Iris pigment epithelial cell (primary cell): ENCODE results near the gene BTBD10.

ENCODE experiments used
- DNase-seq: peaks from one replicate; pipeline ENCODE4 v3.0.0-alpha.2; 2011; ENCODE audit warnings: low read depth

The BTBD10 gene

DNA sequence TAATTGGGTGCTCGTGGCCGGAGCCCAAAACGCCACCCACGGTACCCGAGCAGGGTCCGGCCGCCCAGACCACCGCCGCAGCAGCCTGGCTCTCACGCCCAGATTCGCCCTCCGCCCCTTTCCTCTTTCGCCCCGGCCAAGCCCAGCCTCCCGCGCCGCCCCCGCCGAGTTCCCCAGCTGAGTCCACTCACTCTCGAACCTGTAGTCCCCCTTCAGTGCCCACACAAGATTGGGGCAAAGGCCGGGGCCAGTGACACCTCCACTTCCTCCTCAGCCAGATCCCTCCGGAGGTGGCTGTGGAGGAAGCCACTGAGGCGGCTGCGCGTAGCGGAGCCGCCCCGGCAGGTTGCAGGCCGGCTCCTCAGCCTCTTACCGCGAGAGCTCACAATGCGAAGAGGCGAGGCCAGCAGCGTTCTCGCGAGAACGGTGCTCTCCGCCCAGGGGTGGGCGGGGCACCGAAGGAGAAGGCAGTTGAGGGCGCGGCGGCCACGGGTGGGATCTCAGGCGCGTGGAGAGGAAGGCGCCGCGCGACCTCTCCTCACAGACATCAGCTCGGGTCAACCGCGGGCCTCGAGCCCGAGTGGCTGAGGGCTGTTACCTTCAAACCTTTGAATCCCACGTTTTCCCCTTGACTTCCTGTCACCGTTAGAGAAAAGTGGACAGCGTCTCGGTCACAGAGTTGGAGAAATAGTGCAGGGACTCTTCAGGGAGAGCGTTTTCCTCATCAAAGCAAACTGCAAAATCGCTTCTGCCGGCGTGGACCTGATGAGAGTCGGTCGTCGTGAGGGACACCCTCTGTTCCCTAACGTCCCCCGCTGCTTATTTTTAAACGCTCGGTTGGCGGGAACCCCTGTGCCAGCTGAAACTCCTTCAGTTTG lies at the start of gene BTBD10:
TSS of gene BTBD10 (minus strand) at position 322 of the 878 bp plus-strand sequence. CDS start 18,098 bp downstream, outside the sequence.
- DNase-seq, result peak; percentile 93

DNA sequence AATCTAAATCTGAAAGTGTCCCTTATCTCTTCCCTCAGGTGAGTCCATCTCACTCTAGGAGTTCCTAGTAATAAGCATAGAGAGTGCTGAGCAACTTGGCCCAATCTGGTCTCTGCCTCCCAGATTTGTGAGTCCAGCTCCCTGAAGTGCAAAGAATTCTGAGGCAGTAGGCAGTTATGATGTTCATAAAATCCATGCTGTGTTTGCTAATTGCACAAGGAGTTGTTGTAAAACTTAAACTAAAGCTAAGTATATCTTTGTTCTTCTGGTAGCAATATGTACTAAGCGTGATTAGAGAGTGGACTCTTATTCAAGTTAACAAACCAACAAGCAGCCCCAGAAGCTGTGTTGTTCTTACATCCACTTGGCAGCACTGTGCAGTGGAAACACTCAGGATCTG lies 40.4 kb upstream of the BTBD10 start:
- DNase-seq, result no peak

DNA sequence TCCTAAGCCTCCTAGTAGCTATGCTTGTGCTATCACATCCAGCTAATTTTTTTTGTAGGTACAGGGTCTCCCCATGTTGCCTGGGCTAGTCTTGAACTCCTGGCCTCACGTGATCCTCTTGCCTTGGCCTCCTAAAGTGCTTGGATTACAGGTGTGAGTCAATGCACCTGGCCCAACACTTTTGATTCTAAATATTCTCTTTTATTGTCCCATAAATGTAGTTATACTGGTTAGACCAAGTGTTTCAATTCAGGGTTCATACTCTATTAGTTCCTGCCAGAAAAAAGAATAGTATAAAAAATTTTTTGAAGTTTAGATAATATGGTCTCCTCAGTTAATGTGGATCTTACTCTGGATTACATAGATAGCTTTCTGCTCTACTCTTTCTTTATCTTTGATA lies 39.5 kb upstream of the BTBD10 start:
- no peak for DNase-seq

DNA sequence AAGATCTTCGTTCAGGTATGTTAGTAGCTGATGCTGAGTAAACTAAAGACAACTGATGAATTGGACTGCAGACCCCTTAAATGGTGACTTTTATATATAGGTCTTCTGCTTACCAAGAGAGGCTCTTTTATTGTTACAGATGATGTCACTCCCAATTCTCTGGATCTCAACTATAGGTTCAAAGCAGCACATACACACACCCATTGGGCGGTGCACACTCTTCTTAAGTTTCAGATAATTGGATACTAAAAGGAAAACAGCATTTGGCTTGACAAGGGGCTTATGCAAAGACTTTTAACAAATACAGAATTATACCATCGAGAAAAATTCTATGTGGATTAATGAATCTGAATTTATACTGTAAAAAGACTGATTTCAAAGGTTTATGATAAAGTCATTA lies 32.9 kb upstream of the BTBD10 start, which contains the start of gene PTH:
TSS of gene PTH (minus strand) at position 69 of the 400 bp plus-strand sequence. CDS start 3,142 bp downstream, outside the sequence.
- DNase-seq, result no peak

DNA sequence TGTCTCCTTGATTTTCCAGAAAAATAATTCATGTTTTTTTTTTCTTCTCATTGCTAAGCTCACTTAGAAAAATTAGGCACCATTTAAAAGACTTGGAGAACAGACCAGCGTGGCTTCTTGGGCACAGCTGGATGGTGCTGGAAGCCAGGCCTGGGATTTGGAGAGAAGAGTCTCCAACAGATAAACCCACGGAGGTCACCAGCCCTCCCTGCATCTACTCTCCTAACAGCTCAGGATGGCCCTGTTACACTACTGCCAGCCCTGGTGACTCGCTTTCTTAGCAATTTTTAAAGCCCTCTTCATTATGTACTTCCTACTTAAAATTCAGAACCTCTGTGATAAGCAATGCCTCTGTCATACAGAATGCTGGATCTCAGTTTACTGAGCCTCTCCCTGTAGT lies 31.0 kb upstream of the BTBD10 start:
- DNase-seq, result no peak

DNA sequence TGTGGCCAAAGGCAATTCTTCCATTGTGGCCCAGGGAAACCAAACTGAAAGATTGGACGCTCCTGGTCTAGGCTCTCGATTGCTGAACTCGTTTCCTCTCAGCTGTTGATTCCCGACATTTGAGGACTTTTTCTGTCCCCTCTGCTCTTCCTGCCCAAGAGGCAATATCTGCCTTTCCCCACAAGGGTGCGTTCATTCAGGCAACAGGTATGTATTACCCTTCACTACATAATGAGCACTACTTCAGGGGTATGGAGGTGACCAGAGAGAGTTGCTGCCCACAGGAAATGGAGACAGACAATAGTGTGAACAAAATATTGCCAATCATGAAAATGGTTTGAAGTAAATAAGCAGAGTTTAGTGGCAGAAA lies 24.6 kb upstream of the BTBD10 start:
- DNase-seq, result peak; percentile 22

DNA sequence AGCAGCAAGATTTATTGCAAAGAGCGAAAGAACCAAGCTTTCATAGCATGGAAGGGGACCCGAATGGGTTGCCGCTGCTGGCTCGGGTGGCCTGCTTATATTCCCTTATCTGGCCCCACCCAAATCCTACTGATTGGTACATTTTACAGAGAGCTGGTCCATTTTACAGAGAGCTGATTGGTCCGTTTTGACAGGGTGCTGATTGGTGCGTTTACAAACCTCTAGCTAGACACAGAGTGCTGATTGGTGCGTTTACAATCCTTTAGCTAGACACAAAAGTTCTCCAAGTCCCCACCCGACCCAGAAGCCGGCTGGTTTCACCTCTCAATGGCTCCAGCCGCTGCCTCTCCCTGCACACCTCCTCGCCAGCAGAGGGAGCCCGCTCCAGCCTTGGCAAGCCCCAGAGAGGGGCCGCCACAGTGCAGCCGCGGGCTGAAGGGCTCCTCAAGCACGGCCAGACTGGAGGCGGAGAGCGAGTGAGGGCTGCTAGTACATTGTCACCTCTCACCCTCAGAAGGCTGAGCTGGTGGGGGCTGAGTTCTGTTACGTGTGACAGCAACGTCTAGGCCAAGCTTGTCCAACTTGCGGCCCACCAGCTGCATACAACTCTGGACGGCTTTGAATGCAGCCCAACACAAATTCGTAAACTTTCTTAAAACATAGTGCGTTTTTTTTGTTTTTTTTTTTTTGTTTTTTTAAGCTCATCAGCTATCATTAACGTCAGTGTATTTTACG lies 24.1 kb upstream of the BTBD10 start:
- peak; percentile 23 for DNase-seq

DNA sequence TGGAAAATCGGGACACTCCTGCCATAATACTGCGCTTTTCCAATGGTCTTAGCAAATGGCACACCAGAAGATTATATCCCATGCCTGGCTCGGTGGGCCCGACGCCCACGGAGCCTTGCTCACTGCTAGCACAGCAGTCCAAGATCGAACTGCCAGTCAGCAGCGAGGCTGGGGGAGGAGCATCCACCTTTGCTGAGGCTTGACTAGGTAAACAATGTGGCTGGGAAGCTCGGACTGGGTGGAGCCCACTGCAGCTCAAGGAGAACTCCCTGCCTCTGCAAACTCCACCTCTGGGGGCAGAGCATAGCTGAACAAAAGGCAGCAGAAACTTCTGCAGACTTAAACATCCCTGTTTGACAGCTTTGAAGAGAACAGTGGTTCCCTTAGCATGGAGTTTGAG lies 17.2 kb upstream of the BTBD10 start:
- no peak for DNase-seq

DNA sequence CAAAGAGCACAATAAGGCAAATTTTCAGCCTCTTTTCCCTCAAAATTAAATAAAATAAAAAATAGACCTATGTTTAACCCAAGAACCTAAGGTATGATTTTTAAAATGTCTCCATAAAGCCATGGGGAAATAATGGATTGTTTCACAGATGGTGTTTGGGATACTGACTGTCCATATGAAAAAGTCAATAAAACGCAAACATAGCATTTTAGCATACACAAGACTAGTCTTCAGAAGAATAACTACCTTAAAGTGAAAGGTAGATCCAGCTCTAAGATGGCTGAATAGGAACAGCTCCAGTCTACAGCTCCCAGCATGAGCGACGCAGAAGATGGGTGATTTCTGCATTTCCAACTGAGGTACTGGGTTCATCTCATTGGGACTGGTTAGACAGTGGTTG lies 16.7 kb upstream of the BTBD10 start:
- no peak for DNase-seq

DNA sequence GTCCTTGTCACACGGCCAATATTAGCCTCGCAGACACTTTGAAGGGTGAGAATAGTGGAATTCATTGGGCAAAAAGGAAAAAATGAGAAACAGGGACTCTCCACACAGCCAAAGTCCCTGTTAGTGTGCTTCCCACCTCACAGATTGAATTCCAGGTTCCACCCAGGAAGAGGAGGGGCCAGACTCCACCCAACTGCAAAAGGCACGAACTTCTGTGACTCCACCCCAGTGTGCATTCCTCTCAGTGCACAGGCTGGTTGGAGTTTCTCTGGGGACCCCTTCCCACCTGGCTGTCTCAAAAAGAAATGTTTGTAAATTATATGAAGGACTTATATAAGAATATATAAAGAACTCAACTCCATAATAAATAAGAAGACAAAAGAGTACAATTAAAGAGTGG lies 12.1 kb upstream of the BTBD10 start:
- DNase-seq, result no peak

DNA sequence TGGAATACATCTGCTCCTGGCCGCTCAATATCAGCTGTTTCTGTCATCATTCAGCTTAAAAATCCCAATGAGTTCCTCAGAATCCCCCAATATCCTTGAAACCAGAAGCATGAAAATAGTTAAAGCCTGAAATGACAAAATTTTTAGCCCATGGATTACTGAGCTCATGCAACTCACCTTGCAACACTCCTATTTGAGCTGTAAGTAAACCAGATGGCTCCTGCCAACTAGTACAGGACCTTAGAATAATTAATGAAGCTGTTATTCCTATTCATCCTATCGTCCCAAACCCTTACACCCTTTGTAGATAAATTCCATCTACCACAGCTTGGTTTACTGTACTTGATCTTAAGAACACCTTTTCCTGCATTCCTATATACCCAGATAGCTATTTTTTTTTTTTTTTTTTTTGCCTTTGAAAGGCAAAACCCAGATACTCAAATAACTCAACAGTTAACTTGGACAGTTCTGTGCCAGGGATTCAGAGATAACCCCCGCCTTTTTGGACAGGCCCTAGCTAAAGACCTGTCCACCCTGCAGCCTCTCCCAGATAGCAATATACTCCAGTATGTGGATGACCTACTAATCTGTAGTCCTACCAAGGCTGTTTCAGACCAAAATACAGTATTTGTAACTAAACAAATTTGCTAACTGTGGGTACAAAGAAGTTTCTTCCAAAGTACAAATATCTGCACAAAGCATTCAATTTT lies 10.1 kb upstream of the BTBD10 start:
- DNase-seq, result no peak

DNA sequence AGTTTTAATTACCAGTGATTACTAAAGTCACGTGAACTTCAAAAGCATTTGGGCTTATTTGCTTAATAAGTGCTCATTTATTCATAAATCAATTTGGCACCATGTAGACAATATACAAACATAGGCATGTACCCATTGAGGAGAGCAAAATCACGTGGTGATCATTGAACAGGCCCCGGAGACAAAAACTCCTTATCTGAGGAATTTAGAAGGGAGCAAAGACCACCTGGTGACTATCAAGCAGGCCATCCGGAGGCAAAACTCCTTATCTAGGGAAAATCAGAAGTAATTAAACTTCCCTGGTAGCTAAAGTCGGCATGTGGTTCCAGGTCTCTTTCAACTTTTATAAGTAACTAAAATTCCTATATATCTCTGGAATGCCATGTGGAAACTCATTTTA lies 5.7 kb upstream of the BTBD10 start:
- no peak for DNase-seq

DNA sequence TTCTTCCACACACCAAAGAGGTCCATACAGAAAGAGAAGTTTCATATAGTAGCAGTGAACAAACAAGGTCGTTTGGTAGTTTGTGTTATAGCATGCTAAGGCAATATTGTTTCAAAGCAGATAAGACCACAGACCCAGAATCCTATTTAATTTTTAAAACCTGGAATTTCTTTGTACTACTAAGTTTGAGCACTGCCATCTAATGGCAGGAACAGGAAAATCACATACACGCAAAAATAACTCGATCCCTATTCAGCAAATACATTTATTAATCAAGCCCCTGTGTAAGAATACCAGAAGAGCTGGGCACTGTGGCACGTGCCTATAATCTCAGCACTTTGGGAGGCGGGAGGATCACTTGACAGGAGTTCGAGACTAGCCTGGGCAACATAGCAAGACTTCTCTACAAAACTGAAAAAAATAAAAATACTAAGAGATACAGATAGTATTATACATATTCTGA lies 2.9 kb upstream of the BTBD10 start:
- DNase-seq, result peak; percentile 48

DNA sequence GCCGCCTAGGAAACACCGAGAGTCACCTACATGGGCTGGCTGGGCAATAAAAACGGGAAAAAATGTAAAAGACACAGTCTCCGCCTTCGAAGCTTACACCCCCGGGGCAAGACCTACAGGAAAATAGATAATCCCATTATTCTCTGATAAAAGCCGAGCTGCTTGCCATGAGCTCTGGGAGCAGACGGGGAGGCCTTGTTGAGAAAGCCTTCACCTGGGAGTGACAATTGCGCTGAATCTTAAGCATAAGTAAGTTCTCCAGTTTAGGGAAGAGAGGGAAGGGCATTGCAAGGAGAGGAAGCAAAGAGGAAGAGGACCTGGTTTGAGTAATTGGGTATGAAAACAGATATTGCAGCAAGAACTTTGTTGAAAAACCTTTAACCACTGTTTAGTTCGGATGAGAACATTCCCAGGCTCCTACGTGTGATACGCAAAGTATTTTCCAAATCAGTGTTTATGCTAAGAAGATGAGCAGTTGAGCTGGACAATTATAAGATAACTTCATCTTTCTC lies 813 bp upstream of the BTBD10 start:
- no peak for DNase-seq

DNA sequence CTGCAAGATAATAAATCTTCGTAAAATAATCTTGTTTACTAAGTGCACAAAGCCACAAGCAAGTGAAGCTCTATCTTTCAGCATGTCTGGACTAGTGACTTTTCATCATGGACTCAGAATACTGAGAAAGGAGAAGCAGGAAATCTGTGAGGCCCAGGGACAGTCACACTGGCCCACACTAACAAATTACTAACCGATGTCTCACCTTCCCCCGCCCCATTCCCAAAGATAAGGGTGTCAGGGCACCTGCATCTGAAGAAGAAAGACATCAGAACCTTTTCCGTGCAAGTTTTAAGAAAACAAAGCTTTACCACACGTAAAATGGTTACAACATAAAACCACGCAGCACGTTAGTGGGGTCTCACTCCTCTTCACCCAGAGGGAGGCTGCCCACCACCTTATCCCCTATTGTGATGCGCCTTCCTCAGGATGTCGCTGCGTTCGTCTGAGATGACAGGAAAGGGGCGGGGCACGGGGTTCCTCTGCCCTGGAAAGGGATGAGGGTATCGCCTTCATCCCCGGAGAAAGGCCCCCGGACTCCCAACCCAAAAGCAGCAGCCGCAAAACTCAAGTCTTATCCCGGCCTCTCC lies 616 bp downstream of the BTBD10 start:
- DNase-seq, result peak; percentile 20

DNA sequence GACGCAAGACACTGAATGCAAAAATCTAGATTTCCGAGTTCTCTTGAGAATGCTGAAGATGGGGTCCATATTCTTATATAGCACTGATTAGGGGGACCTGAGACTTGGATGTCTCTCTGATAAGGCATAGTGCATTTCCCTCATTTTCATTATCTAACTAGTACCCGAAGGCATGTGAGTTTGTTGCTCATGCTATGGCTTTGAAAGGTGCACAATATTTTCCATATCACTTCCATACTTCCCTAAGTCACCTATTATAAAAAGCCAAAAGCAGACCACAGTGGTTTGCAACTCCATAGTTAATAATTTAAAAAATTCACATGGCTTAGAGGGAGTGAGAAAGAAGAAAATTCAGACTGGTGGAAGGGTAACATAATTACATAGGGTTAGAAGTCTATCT lies 1.7 kb downstream of the BTBD10 start:
- no peak for DNase-seq

DNA sequence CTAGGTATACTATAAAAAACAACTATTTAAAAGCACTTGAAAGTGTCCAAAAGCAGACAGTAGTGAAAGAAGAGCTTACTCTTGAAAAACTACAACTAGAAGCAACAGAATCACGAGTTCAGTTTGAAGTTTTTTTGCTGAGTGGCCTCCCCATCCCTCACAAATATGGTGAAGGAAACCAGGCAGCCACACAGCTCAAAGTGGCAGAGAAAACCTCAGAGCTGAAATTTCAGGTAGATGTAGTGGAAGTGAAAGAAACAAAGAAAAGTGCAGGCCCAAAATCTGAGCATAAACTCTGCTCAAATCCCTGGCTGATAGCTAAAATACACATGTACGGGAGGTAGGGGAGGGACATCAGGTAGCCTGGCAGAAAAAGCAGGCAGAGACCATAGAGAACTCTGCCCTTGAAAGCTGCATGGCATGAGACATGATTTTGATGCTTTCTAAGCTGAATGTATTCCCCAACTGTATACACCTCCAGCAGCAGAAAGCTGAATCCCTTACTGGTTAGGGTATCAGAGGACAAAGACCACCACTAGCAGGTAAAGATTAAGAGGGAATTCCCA lies 12.1 kb downstream of the BTBD10 start:
- no peak for DNase-seq

DNA sequence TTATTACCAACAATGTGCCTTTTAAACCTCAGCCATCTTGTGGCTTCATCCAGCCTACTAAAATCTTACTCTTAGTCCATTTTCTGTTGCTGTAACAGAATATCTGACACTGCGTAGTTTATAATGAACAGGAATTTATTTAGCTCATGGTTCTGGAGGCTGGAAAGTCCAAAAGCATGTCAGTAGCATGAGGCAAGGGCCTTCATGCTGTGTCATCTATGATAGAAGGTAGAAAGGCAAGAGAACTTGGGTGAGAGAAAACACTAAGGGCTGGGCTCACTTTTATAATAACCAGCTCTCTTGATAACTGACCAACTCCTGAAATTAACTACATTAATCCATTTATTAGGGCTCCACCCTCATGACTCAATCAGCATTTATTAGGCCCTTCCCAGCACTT lies 13.5 kb downstream of the BTBD10 start:
- no peak for DNase-seq

DNA sequence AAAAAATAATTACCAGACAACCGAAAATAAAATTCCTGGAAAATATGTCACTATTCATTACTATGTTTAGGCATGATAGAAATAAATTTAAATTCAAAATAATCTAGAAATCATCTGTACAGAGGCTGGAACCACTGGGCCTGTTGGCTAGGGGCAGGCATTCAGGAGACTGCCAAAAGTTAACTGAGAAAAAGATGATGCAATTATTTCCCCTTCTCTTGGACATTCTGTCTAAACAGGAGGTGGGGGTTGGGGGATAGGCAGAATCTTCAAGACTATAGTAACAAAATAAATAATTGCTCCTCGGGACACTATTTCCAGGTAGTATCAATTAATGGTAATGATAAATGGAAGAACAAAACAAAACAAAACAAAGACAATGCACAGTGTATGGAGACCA lies 14.1 kb downstream of the BTBD10 start:
- peak; percentile 80 for DNase-seq

DNA sequence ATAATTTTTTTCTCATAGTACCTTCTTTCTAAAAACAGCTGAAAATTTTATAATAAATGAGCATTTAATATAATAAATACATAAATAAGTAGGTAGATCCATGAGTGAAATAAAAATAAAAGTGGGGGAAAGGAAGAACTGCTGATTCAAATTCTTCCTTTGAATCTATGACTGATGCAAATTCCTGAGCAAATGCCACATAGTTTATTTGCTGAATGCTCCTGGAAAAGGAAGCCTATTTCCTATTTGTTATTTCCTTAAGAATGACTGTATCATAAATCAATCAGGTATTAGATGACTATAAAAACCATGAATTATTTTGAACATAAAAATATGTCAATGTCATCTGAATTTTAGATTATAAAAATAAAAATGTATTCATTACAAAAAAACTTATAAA lies 16.6 kb downstream of the BTBD10 start:
- peak; percentile 58 for DNase-seq

DNA sequence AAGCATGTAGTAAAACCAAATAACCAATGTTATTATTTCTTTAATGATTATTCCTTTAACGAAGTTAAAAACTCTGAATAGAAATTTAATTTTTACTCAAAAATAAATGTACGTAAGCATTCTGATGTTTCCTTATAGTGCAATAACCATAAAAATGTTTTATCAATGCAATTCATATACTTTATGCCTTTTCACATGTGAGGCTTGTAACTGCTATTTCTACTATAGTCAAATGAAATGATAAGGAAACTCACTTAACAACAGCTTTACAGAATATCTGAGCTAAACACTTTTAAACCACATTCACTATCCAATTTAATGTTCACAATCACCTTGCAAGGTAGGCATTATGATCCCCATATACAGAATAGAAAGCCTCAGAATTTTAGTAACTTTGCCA lies 17.4 kb downstream of the BTBD10 start:
- no peak for DNase-seq
